ENCODE measurements around the gene CLDN7.

GRCh38 chr17:7258731-7259554, 3.3 kb downstream of the CLDN7 start:
- TF ChIP-seq CTCF (IDR thresholded peaks at IDR 0.05) (no peak), EP300 (IDR thresholded peaks at IDR 0.05) (no peak), POLR2A (IDR thresholded peaks at IDR 0.05) (no peak)

Data from tibial nerve (tissue), 4 donors.